WTC11 (cell line): ENCODE measurements around the gene PRAF2. TPM values are rescaled to one million over a fixed set of nuclear protein-coding genes. Genes with fewer than 3 reads are reported as not detected.

Experiments used
- ATAC-seq: fragments of 200-7000 bp; cut with Tn5 transposase; 2 replicates; pipeline ENCODE4 v1.10.0; 2021; ENCODE audit warnings: mild to moderate bottlenecking, moderate library complexity
- CTCF ChIA-PET: fragments of 300-600 bp; sonication (Branson Sonifier 250); formaldehyde crosslinking; loops from one replicate; lab custom pipeline; 2021; ENCODE audit warnings: antibody characterized with exemption; lab: Charles Lee
- POLR2A ChIA-PET: fragments of 350-600 bp; sonication (Branson Sonifier 250); formaldehyde crosslinking; loops from one replicate; lab custom pipeline; 2021; ENCODE audit warnings: antibody characterized with exemption; lab: Charles Lee
- DNase-seq: peaks from one replicate; pipeline ENCODE4 v3.0.0; 2021; ENCODE audit warnings: low spot score
- H3K27ac Mint-ChIP-seq: 2 replicates; pipeline ENCODE4 v1.8.0; 2021; ENCODE audit warnings: mixed read lengths
- H3K27me3 Mint-ChIP-seq: 2 replicates; pipeline ENCODE4 v1.8.0; 2021; ENCODE audit warnings: low read depth, mild to moderate bottlenecking, moderate library complexity, mixed read lengths
- H3K36me3 Mint-ChIP-seq: 2 replicates; pipeline ENCODE4 v1.8.0; 2021; ENCODE audit warnings: mixed read lengths
- H3K4me1 Mint-ChIP-seq: 2 replicates; pipeline ENCODE4 v1.8.0; 2022; ENCODE audit warnings: mixed read lengths
- H3K4me3 Mint-ChIP-seq: 2 replicates; pipeline ENCODE4 v1.8.0; 2021; ENCODE audit warnings: mild to moderate bottlenecking, moderate library complexity, mixed read lengths
- H3K9me3 Mint-ChIP-seq: 2 replicates; pipeline ENCODE4 v1.8.0; 2021; ENCODE audit warnings: mixed read lengths
- ATF2 ChIP-seq: sonication (generic); formaldehyde crosslinking; IDR thresholded peaks from 2 replicates; pipeline ENCODE4 v1.8.1; 2022; ENCODE audit warnings: low read depth, missing genetic modification reagents, borderline replicate concordance
- CREB1 ChIP-seq: sonication (generic); formaldehyde crosslinking; IDR thresholded peaks from 2 replicates; pipeline ENCODE4 v1.8.0; 2023; ENCODE audit warnings: mild to moderate bottlenecking, missing genetic modification reagents
- E2F1 ChIP-seq: sonication (generic); formaldehyde crosslinking; IDR thresholded peaks from 2 replicates; pipeline ENCODE4 v1.8.0; 2022; ENCODE audit warnings: mild to moderate bottlenecking, missing genetic modification reagents
- E2F5 ChIP-seq: sonication (generic); formaldehyde crosslinking; IDR thresholded peaks from 2 replicates; pipeline ENCODE4 v1.8.1; 2022; ENCODE audit warnings: mild to moderate bottlenecking, moderate library complexity, missing genetic modification reagents
- ELF4 ChIP-seq: sonication (generic); formaldehyde crosslinking; IDR thresholded peaks from 2 replicates; pipeline ENCODE4 v1.8.1; 2022; ENCODE audit warnings: low read depth, mild to moderate bottlenecking, moderate library complexity, missing genetic modification reagents
- EMX1 ChIP-seq: fragments of 250-450 bp; sonication (Bioruptor Pico); IDR thresholded peaks from 2 replicates; pipeline ENCODE4 v1.8.0; 2021; ENCODE audit warnings: mild to moderate bottlenecking
- FOXK1 ChIP-seq: sonication (generic); formaldehyde crosslinking; IDR thresholded peaks from 2 replicates; pipeline ENCODE4 v1.8.0; 2022; ENCODE audit warnings: mild to moderate bottlenecking, moderate library complexity, missing genetic modification reagents
- GABPB1 ChIP-seq: sonication (generic); formaldehyde crosslinking; IDR thresholded peaks from 2 replicates; pipeline ENCODE4 v1.8.1; 2023; ENCODE audit warnings: mild to moderate bottlenecking, missing genetic modification reagents
- IRF2 ChIP-seq: sonication (generic); formaldehyde crosslinking; IDR thresholded peaks from 2 replicates; pipeline ENCODE4 v1.8.0; 2022; ENCODE audit warnings: low read depth, missing genetic modification reagents, borderline replicate concordance
- JAZF1 ChIP-seq: fragments of 250-450 bp; sonication (Bioruptor Pico); IDR thresholded peaks from 2 replicates; pipeline ENCODE4 v1.9.0; 2021; ENCODE audit warnings: moderate library complexity, mild to moderate bottlenecking, inconsistent platforms
- NFATC4 ChIP-seq: fragments of 250-450 bp; sonication (Bioruptor Pico); IDR thresholded peaks from 2 replicates; pipeline ENCODE4 v1.9.0; 2021; ENCODE audit warnings: mild to moderate bottlenecking
- NFE2L1 ChIP-seq: sonication (generic); formaldehyde crosslinking; IDR thresholded peaks from 2 replicates; pipeline ENCODE4 v1.8.1; 2023; ENCODE audit warnings: missing genetic modification reagents
- NR1H2 ChIP-seq: sonication (generic); formaldehyde crosslinking; IDR thresholded peaks from 2 replicates; pipeline ENCODE4 v1.9.0; 2021; ENCODE audit warnings: mild to moderate bottlenecking, moderate library complexity, missing genetic modification reagents
- NR2C2 ChIP-seq: sonication (generic); formaldehyde crosslinking; IDR thresholded peaks from 2 replicates; pipeline ENCODE4 v1.8.0; 2022; ENCODE audit warnings: mild to moderate bottlenecking, missing genetic modification reagents
- RELA ChIP-seq: sonication (generic); formaldehyde crosslinking; IDR thresholded peaks from 2 replicates; pipeline ENCODE4 v1.8.1; 2022; ENCODE audit warnings: missing genetic modification reagents, mild to moderate bottlenecking, borderline replicate concordance
- SMAD3 ChIP-seq: sonication (generic); formaldehyde crosslinking; IDR thresholded peaks from 2 replicates; pipeline ENCODE4 v1.8.0; 2022; ENCODE audit warnings: missing genetic modification reagents, mild to moderate bottlenecking, borderline replicate concordance
- SOX15 ChIP-seq: fragments of 250-450 bp; sonication (Bioruptor Pico); IDR thresholded peaks from 2 replicates; pipeline ENCODE4 v1.9.0; 2021; ENCODE audit warnings: mild to moderate bottlenecking
- TEAD1 ChIP-seq: sonication (generic); formaldehyde crosslinking; IDR thresholded peaks from 2 replicates; pipeline ENCODE4 v1.8.0; 2022; ENCODE audit warnings: mild to moderate bottlenecking, missing genetic modification reagents
- TEAD4 ChIP-seq: sonication (generic); formaldehyde crosslinking; IDR thresholded peaks from 2 replicates; pipeline ENCODE4 v1.8.0; 2022; ENCODE audit warnings: mild to moderate bottlenecking, missing genetic modification reagents
- USF1 ChIP-seq: sonication (generic); formaldehyde crosslinking; IDR thresholded peaks from 2 replicates; pipeline ENCODE4 v1.8.0; 2022; ENCODE audit warnings: mild to moderate bottlenecking, missing genetic modification reagents
- ZNF317 ChIP-seq: sonication (generic); formaldehyde crosslinking; IDR thresholded peaks from 2 replicates; pipeline ENCODE4 v1.8.1; 2023; ENCODE audit warnings: low read depth, mild to moderate bottlenecking, moderate library complexity, missing genetic modification reagents, borderline replicate concordance
- ZNF425 ChIP-seq: fragments of 250-450 bp; sonication (Bioruptor Pico); conservative IDR thresholded peaks from 2 replicates; pipeline ENCODE4 v1.9.0; 2021; ENCODE audit warnings: mild to moderate bottlenecking
- total RNA-seq: library from RNA; stranded (reverse); gene quantifications from 3 replicates; pipeline ENCODE4 v1.2.3, GENCODE V29; 2021

Gene PRAF2
- total RNA-seq, 1 experiment from 2014 or later: 14.8 TPM

- Mint-ChIP-seq H3K27ac (no peak overlapping the region), H3K4me3 (no peak overlapping the region), H3K4me1 (no peaks in the 10 kb centered on the region), H3K36me3 (peaks cover 2% of the 10 kb centered on the region; the same call in 1 of the 2 replicates), H3K9me3 (no peaks in the 10 kb centered on the region), H3K27me3 (no peaks in the 10 kb centered on the region)
- ChIA-PET CTCF (no interaction called here), POLR2A (no interaction called here)
- ATAC-seq: no peak
- no peak for DNase-seq
- no peak for TF ChIP-seq SMAD3 (CRISPR knock-in tag)
- no peak for TF ChIP-seq EMX1 (CRISPR knock-in tag)
- no peak for TF ChIP-seq FOXK1
- TF ChIP-seq NR2C2 (CRISPR knock-in tag): no peak
- TF ChIP-seq IRF2: no peak
- no peak for TF ChIP-seq USF1 (CRISPR knock-in tag)
- no peak for TF ChIP-seq NFATC4 (CRISPR knock-in tag)
- TF ChIP-seq RELA (CRISPR knock-in tag): no peak
- TF ChIP-seq E2F5 (CRISPR knock-in tag): no peak
- TF ChIP-seq CREB1 (CRISPR knock-in tag): no peak
- no peak for TF ChIP-seq NFE2L1 (CRISPR knock-in tag)
- no peak for TF ChIP-seq NR1H2 (CRISPR knock-in tag)
- no peak for TF ChIP-seq E2F1 (CRISPR knock-in tag)
- no peak for TF ChIP-seq SOX15 (CRISPR knock-in tag)
- no peak for TF ChIP-seq GABPB1
- TF ChIP-seq JAZF1 (CRISPR knock-in tag): no peak
- TF ChIP-seq ATF2 (CRISPR knock-in tag): no peak
Measured at GRCh38 chrX:49063715-49064114, 10.1 kb downstream of the PRAF2 start.

- TF ChIP-seq TEAD4 (CRISPR knock-in tag) (no peak), NFE2L1 (CRISPR knock-in tag) (no peak), TEAD1 (CRISPR knock-in tag) (no peak), JAZF1 (CRISPR knock-in tag) (no peak), ZNF425 (CRISPR knock-in tag) (no peak), ELF4 (CRISPR knock-in tag) (no peak), ZNF317 (no peak)
- ChIA-PET CTCF (no interaction called here), POLR2A (no interaction called here)
- Mint-ChIP-seq H3K27ac (no peak overlapping the region), H3K4me3 (no peak overlapping the region), H3K4me1 (no peaks in the 10 kb centered on the region), H3K27me3 (no peaks in the 10 kb centered on the region), H3K36me3 (peaks cover 2% of the 10 kb centered on the region; the same call in 1 of the 2 replicates), H3K9me3 (no peaks in the 10 kb centered on the region)
- no peak for ATAC-seq
- DNase-seq: no peak
Measured at GRCh38 chrX:49061916-49062315, 11.9 kb downstream of the PRAF2 start.
